Measurements from ENCODE around the gene RARB.
A peak's percentile ranks its signal among the peaks of the same experiment; 100 is the strongest.

Gene RARB

GRCh38 chr3:25448750-25449692 is 21.0 kb downstream of the RARB start:
- DNase-seq (ENCODE audit: low read depth in 2 of 2), result no peak

GRCh38 chr3:25449857-25450256 is 21.8 kb downstream of the RARB start:
- DNase-seq (ENCODE audit: low read depth in 2 of 2), result no peak

- DNase-seq (ENCODE audit: low read depth in 2 of 2), result no peak
Measured at GRCh38 chr3:25452192-25452591, 24.1 kb downstream of the RARB start.

GRCh38 chr3:25452740-25453139 is 24.7 kb downstream of the RARB start:
- DNase-seq (ENCODE audit: low read depth in 2 of 2), result no peak

- no peak for DNase-seq (ENCODE audit: low read depth in 2 of 2)
Measured at GRCh38 chr3:25453619-25454004, 25.5 kb downstream of the RARB start.

DNA sequence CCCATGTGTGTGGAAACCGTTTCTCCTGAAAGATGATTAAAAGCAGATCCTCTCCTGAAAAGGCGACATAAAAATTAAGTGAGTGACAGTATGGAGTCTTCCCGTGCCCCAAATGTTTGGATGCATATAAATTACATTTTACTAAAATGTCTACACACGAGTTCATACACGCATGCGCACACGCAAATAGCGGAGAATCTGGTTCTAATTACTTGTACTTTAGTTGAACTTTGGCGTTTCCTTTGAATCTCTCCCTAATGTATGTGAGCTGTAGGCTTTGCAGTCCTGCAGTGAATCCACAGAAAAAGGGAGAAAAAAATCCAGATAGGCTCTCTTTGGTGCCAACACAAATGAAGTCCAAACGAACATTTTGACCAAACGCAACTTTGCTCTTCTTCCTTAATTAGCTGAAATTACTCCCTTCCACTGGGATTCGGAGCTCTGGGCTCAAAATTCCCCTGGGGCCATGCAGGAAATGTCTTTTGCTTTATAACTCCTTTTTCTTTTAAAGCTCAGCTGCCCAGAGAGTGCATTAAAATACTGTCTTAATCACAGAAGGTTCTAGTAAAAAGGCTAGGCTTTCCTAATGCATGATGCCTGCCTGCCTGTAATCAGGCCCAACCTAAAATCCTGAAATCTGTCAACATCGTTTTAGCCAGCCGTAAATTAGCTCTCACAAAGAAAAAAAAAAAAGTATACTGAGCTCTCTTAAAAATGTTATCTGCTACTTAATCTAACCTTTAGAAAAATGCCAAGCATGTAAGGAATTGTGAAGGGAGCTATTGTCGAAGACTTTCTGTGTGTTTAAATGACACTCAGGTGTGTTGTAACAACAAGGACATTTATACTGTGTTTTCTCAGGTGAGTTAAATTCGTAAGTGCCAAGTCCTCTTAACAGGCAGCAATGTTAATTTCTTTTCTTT is 26.2 kb downstream of the RARB start:
- no peak for DNase-seq (ENCODE audit: low read depth in 2 of 2)

- DNase-seq (ENCODE audit: low read depth in 2 of 2), result no peak
Measured at GRCh38 chr3:25455441-25456132, 27.5 kb downstream of the RARB start.

DNA sequence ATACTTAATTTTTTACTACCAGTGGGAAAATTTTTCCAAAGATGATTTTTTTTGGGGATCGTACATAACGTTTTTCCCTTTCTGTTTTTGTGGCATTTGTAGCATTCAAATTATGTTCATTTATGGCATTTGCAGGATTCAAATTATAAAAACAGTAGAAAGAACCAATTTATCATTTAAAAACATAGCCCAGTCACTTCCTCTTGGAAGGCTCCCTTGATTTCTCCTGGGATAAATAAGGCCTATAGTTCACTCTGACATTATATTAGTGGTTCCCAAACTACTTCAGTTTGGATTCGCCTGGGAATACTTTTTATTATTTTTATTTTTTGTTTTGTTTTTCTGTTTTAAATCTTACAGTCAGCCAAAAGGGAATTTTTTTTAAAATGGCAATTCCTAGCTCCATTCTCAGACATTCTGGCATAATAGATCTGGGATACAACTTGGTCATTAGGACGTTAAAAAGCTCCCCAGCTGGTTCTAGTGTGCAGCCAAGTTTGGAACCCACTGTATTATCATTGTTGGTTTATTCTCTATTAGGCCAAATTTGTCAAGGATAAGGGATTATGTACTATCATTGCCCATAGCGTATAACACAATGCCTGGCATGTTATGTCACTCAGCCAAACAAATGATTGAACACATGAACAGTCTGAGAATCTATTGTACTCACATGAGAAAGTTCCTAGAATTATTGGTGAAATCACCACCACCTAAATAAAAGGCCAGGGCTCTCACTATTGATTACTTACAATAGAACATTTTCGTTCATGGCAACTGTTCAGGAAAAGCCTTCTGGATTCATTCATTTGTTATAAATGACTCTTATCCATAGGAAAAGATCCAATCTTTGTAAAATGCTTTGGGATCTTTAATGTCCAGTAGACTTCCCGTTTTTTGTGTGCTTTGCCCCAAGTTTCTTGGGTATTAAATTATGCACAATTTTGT is 28.9 kb downstream of the RARB start:
- DNase-seq (ENCODE audit: low read depth in 2 of 2), result no peak

- DNase-seq (ENCODE audit: low read depth in 2 of 2), result no peak
Measured at GRCh38 chr3:25457671-25458419, 29.8 kb downstream of the RARB start.

GRCh38 chr3:25458420-25458814 is 30.4 kb downstream of the RARB start:
- no peak for DNase-seq (ENCODE audit: low read depth in 2 of 2)

DNA sequence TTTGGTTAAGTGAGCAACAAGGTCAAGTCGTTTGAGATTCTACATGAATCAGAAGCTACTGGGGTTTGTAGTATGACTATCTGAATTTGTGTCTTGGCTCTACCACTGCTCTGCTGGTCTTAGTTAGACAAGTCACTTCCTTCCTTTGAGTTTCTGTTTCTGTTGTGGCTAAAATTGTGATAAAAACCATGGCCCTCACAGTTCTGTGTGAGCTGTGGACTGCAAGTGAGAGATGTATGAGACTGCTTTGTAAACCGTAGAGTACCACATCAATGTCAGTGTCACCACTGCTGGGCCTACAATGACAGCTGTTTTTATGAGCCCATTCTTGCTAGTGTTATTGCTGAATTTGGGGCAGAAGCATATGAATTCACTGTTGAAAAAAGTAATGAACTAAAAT is 32.7 kb downstream of the RARB start:
- peak; percentile 1 to 6 for DNase-seq (ENCODE audit: low read depth in 2 of 2)

- DNase-seq (ENCODE audit: low read depth in 2 of 2), result no peak
Measured at GRCh38 chr3:25461946-25462345, 33.9 kb downstream of the RARB start.

DNA sequence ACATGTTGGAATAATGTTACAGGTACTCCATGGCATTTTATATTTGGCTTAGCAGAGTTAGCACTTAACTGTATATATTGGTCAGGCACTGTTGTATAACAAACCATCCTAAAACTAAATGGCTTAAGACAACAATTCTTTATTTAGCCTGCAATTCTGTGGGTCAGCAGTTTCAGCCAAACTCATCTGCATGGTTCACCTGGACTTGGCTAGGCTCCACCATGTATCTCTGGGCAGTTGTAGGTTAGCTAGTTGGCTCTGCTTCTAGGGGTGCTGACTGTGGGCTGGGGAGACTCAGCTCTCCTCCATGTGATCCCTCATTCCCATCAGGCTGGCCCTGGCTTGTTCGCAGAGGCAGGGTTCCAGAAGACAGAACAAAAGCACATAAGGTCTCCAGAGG is 34.4 kb downstream of the RARB start:
- no peak for DNase-seq (ENCODE audit: low read depth in 2 of 2)

- DNase-seq (ENCODE audit: low read depth in 2 of 2), result no peak
Measured at GRCh38 chr3:25463836-25464418, 35.9 kb downstream of the RARB start.

GRCh38 chr3:25465266-25465860 is 37.3 kb downstream of the RARB start:
- no peak for DNase-seq (ENCODE audit: low read depth in 2 of 2)

- no peak for DNase-seq (ENCODE audit: low read depth in 2 of 2)
Measured at GRCh38 chr3:25468866-25469319, 40.8 kb downstream of the RARB start.

DNA sequence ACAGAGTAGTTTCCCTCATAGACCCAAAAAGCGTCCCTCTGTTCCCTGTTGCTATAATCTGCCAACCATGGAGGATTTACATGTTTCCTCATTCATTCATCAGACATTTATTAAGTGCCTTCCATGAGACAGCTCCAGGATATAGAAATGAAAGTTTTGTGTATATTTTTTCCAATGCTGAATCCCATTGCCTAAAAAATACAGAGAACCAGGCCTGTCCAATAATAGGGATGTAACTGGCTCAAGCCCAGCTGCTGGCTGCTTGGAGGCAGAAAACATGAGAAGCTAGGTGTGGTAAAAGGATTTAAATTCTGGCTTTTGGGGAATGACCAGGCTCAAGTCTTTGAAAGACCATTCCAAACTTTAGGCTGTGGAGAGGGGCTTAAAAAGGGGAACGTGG is 41.5 kb downstream of the RARB start:
- no peak for DNase-seq (ENCODE audit: low read depth in 2 of 2)

- DNase-seq (ENCODE audit: low read depth in 2 of 2), result no peak
Measured at GRCh38 chr3:25471081-25471768, 43.2 kb downstream of the RARB start.

DNA sequence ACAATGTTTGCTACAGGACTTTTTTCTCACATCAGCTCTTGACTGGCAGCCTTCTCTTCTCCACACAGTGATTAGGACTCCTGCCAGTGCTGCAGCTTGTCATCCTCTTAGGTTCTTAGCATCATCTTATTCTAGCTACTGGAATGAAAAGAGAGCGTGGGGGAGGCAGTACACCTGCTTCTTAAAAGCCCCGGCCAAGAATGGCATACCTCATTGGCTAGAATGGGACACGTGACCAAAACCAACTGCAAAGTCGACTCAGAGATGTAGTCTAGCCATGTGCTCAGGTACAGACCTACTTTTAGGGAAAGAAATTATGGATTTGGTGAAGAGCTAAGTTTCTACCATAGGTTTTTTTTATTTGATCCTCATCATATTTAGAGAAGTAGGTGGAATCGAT is 44.1 kb downstream of the RARB start:
- DNase-seq (ENCODE audit: low read depth in 2 of 2), result no peak

Measured in stimulated activated CD8-positive, alpha-beta memory T cell treated with anti-CD3 and anti-CD28 coated beads, Interleukin-7, amount 100 ng/mL, for 1 hour (primary cell).